K562 (cell line): ENCODE measurements around the gene PPFIA1.

Source experiments
- NFRKB ChIP-seq: fragments of 450-650 bp; IDR thresholded peaks from 2 replicates; pipeline ENCODE4 v1.6.1; 2016; ENCODE audit warnings: low read depth
- NR3C1 ChIP-seq: sonication (generic); formaldehyde crosslinking; IDR thresholded peaks from 2 replicates; pipeline ENCODE4 v1.8.1; 2022; ENCODE audit warnings: missing genetic modification reagents
- TFAP4 ChIP-seq: sonication (generic); formaldehyde crosslinking; IDR thresholded peaks from 2 replicates; pipeline ENCODE4 v1.8.0; 2022; ENCODE audit warnings: missing genetic modification reagents, mild to moderate bottlenecking, moderate library complexity, borderline replicate concordance
- YBX1 ChIP-seq: fragments of 450-650 bp; IDR thresholded peaks from 2 replicates; pipeline ENCODE4 v1.7.1; 2016; ENCODE audit warnings: mild to moderate bottlenecking
- ZBTB8A ChIP-seq: fragments of 450-650 bp; IDR thresholded peaks from 2 replicates; pipeline ENCODE4 v1.6.1; 2018; ENCODE audit warnings: mild to moderate bottlenecking, moderate library complexity; ENCODE audit not compliant: partially characterized antibody
- ZFP30 ChIP-seq: fragments of 250-450 bp; sonication (Bioruptor Pico); IDR thresholded peaks from 2 replicates; pipeline ENCODE4 v1.8.0; 2022; ENCODE audit warnings: moderate library complexity, mild to moderate bottlenecking, inconsistent platforms, borderline replicate concordance
- ZNF175 ChIP-seq: fragments of 200-800 bp; sonication (Bioruptor generic); IDR thresholded peaks from 2 replicates; pipeline ENCODE4 v1.6.1; 2016; ENCODE audit warnings: low read depth, mild to moderate bottlenecking, missing genetic modification characterization, missing compliant biosample characterization
- ZNF253 ChIP-seq: fragments of 250-450 bp; sonication (Bioruptor Pico); conservative IDR thresholded peaks from 2 replicates; pipeline ENCODE4 v1.6.1; 2021; ENCODE audit warnings: mild to moderate bottlenecking

GRCh38 chr11:70398834-70399680 lies 128.6 kb downstream of the PPFIA1 start:
- TF ChIP-seq NFRKB (no peak), ZNF175 (CRISPR knock-in tag) (no peak), ZFP30 (CRISPR knock-in tag) (no peak), NR3C1 (no peak), TFAP4 (CRISPR knock-in tag) (0 out of 2 replicates have a peak, but pooled peaks have one; percentile 43), YBX1 (no peak), ZBTB8A (no peak), ZNF253 (CRISPR knock-in tag) (no peak)
